Karpas-422 (cell line): ENCODE results near the gene ACSS1. TPM values are rescaled to one million over a fixed set of nuclear protein-coding genes. Genes with fewer than 3 reads are reported as not detected.

Experiments used
- DNase-seq: peaks from one replicate; pipeline ENCODE4 v3.0.0-alpha.2; 2015
- H2AFZ ChIP-seq: fragments of 200-600 bp; sonication (generic); 2 replicates; pipeline ENCODE4 v1.6.1; 2014; ENCODE audit warnings: antibody characterized with exemption, low read length, mixed read lengths
- H3K27ac ChIP-seq: fragments of 200-600 bp; sonication (generic); 2 replicates; pipeline ENCODE4 v1.5.1; 2014; ENCODE audit warnings: mild to moderate bottlenecking, low read length, moderate library complexity
- H3K27me3 ChIP-seq: fragments of 200-600 bp; sonication (generic); 2 replicates; pipeline ENCODE4 v1.6.1; 2014; ENCODE audit warnings: low read length, mixed read lengths
- H3K36me3 ChIP-seq: fragments of 200-600 bp; sonication (generic); 2 replicates; pipeline ENCODE4 v1.6.1; 2014; ENCODE audit warnings: low read length, mixed read lengths; ENCODE audit not compliant: insufficient read depth
- H3K4me1 ChIP-seq: fragments of 200-600 bp; sonication (generic); 2 replicates; pipeline ENCODE4 v1.6.1; 2014; ENCODE audit warnings: mild to moderate bottlenecking, low read length, mixed read lengths
- H3K4me2 ChIP-seq: fragments of 200-600 bp; sonication (generic); 2 replicates; pipeline ENCODE4 v1.6.1; 2014; ENCODE audit warnings: low read length, low read depth, mild to moderate bottlenecking; ENCODE audit not compliant: poor library complexity, severe bottlenecking
- H3K4me3 ChIP-seq: fragments of 200-600 bp; sonication (generic); 2 replicates; pipeline ENCODE4 v1.5.1; 2014; ENCODE audit warnings: mild to moderate bottlenecking, antibody characterized with exemption, low read length, mixed read lengths
- H3K79me2 ChIP-seq: fragments of 200-600 bp; sonication (generic); 2 replicates; pipeline ENCODE4 v1.6.1; 2014; ENCODE audit warnings: mild to moderate bottlenecking, low read length, mixed read lengths
- H3K9ac ChIP-seq: fragments of 200-600 bp; sonication (generic); 2 replicates; pipeline ENCODE4 v1.6.0; 2014; ENCODE audit warnings: low read length
- H3K9me2 ChIP-seq: fragments of 200-600 bp; sonication (generic), shearing (Covaris generic); replicated peaks from 2 replicates; pipeline ENCODE4 v1.6.0; 2014; ENCODE audit warnings: mild to moderate bottlenecking, low read length, moderate library complexity; ENCODE audit not compliant: insufficient read depth
- H3K9me3 ChIP-seq: fragments of 300-700, 200-600 bp; sonication (generic); 2 replicates; pipeline ENCODE4 v1.6.1; 2014; ENCODE audit warnings: low read length, mixed read lengths
- H4K20me1 ChIP-seq: fragments of 200-600 bp; sonication (generic); 2 replicates; pipeline ENCODE4 v1.6.1; 2014; ENCODE audit warnings: mild to moderate bottlenecking, antibody characterized with exemption, low read length, low read depth; ENCODE audit not compliant: insufficient read depth
- total RNA-seq: library from RNA; depleted of rRNA; stranded (reverse); fragments of >200 nt; shearing (Covaris generic); gene quantifications from 2 replicates; pipeline ENCODE4 v1.2.3, GENCODE V29; 2014; ENCODE audit warnings: low replicate concordance

ACSS1 gene
- total RNA-seq, 1 experiment from 2014 or later: 2.3 TPM

DNA sequence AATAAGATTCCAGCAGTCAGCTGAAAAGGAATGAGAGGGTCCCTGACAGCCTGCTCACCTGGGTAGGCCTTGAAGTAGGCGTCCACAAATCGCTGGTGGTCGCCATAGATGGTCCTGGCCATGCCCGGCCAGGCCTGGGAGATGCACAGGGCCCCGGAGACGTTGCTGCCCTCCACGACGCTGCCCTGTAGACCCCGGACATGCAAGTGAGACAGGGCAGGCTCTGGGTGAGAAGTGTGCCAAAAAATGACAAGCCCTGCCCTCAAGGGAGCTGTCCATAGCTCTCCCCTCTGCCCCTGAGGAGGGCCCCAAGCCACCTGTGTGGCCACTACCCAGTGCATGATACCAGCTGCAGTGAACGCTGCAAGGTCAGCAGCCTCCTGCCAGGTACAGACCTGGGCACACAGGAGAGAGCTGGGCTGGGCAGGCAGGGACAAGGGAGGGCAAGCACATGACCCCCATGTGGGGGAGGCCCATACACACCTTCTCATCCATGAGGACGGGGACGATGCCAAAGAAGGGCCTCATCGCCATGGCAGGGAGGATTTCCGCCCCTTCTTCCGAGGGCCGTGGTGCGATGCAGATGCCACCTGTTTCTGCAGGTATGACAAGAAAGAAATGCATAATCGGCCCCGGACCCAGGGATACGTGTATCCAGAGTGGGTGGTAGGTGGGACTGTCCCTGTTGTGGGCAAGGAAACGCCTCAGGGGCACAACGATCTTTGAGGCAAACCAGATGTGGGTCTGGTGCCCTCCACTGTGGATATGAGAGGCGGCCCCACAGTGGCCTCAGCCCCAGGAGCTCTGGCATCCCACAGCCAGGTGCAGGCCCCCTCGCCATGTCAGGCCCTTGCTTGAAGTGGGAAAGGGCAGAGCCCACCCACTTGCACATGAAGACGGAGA lies 44.2 kb downstream of the ACSS1 start:
- no peaks in the 10 kb centered on the region for H3K9me3 ChIP-seq
- no peaks in the 10 kb centered on the region for H3K4me1 ChIP-seq
- no peaks in the 10 kb centered on the region for H3K79me2 ChIP-seq
- DNase-seq: no peak
- H3K27ac ChIP-seq: no peak overlapping the region
- H3K4me2 ChIP-seq: no peak overlapping the region
- no peaks in the 10 kb centered on the region for H3K9me2 ChIP-seq
- no peak overlapping the region for H2AFZ ChIP-seq
- no peak overlapping the region for H3K4me3 ChIP-seq
- H3K27me3 ChIP-seq: no peaks in the 10 kb centered on the region
- 0 out of 2 replicates have a peak, but pooled peaks cover 3% of the 10 kb centered on the region for H4K20me1 ChIP-seq
- no peak overlapping the region for H3K9ac ChIP-seq
- H3K36me3 ChIP-seq: no peaks in the 10 kb centered on the region

DNA sequence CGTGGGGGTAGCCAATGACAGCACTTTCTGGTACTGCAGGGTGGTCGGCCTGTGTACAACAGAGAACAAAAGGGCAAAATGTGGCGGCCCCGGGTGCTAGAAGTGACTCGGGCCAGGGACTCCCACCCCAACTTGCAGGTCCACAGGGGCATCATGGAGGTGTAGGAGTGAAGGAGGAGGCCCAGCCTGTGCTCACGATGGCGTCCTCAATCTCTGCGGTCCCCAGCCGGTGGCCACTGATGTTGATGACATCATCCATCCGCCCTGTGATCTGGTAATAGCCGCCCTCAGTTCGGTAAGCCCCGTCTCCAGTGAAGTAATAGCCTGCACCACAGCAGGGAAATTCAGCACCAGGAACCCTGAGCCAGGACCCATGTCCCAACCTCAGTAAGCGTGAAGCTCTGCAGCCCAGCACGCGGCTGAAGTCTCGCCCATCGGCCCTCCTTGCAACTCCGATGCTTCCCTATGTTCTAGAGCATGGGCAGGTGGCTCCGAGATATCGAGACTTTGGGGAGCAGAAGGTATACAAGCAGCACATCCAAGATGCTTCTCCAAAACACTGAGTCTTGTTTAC lies 45.2 kb downstream of the ACSS1 start:
- H3K9ac ChIP-seq: no peak overlapping the region
- no peak for DNase-seq
- H3K4me2 ChIP-seq: no peak overlapping the region
- 0 out of 2 replicates have a peak, but pooled peaks cover 3% of the 10 kb centered on the region for H4K20me1 ChIP-seq
- no peak overlapping the region for H3K27ac ChIP-seq
- no peaks in the 10 kb centered on the region for H3K9me2 ChIP-seq
- H3K27me3 ChIP-seq: no peaks in the 10 kb centered on the region
- H3K4me1 ChIP-seq: no peaks in the 10 kb centered on the region
- H2AFZ ChIP-seq: no peak overlapping the region
- no peaks in the 10 kb centered on the region for H3K9me3 ChIP-seq
- no peak overlapping the region for H3K4me3 ChIP-seq
- H3K79me2 ChIP-seq: no peaks in the 10 kb centered on the region
- H3K36me3 ChIP-seq: no peaks in the 10 kb centered on the region

DNA sequence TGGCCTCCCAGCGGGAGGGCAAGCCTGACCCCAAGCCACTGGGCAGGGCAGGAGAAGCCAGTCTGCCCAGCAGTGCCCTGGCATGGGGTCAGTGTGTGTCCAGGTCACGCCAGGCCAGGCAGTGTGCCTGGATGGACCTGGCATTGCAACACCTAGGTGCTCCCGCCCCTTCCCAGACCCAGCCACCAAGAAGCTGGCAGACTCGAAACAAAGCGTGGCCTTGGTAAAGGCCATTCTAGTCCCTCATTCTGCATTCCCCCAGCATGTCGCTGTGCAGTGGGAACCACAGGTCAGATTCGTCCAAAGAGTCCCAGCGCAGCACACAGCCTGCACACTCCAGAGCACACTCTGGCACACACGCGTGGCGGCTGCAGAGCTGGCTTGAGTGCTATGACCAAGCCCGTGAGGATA lies 46.1 kb downstream of the ACSS1 start:
- Histone ChIP-seq H3K9ac (no peak overlapping the region), H3K9me3 (no peaks in the 10 kb centered on the region), H3K27ac (no peak overlapping the region), H3K4me2 (no peak overlapping the region), H3K27me3 (no peaks in the 10 kb centered on the region), H4K20me1 (no peaks in the 10 kb centered on the region), H3K4me1 (no peaks in the 10 kb centered on the region), H3K79me2 (no peaks in the 10 kb centered on the region), H2AFZ (no peak overlapping the region), H3K9me2 (no peaks in the 10 kb centered on the region), H3K36me3 (no peaks in the 10 kb centered on the region), H3K4me3 (no peak overlapping the region)
- no peak for DNase-seq

DNA sequence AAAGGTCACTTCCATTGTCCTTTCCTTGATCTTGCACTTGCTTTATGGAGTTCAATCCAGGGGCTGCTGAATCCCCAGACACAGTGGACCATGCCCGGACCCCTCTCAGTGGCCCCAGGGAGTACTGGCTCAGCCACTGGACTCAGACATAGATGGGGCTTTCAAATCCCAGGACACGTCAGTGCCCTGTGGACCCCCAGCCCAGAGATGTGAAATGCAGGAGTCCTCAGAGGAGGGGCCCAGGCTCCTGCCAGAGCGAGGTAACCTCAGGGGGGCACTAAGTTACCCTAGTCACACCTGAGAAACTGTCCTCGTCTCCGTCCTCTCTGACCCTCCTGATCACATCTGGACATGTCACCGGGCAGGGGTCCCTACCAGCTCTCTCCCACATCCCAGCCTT lies 46.7 kb downstream of the ACSS1 start:
- H3K27ac ChIP-seq: no peak overlapping the region
- no peaks in the 10 kb centered on the region for H3K9me2 ChIP-seq
- no peak for DNase-seq
- no peaks in the 10 kb centered on the region for H3K27me3 ChIP-seq
- no peak overlapping the region for H2AFZ ChIP-seq
- H3K9me3 ChIP-seq: no peaks in the 10 kb centered on the region
- no peaks in the 10 kb centered on the region for H4K20me1 ChIP-seq
- H3K4me2 ChIP-seq: no peak overlapping the region
- no peaks in the 10 kb centered on the region for H3K79me2 ChIP-seq
- H3K4me3 ChIP-seq: no peak overlapping the region
- H3K4me1 ChIP-seq: no peaks in the 10 kb centered on the region
- H3K9ac ChIP-seq: no peak overlapping the region
- H3K36me3 ChIP-seq: no peaks in the 10 kb centered on the region

GRCh38 chr20:25009218-25010145 lies 48.5 kb downstream of the ACSS1 start:
- no peaks in the 10 kb centered on the region for H3K27me3 ChIP-seq
- DNase-seq: no peak
- H2AFZ ChIP-seq: no peak overlapping the region
- no peak overlapping the region for H3K27ac ChIP-seq
- no peak overlapping the region for H3K4me2 ChIP-seq
- no peak overlapping the region for H3K9ac ChIP-seq
- no peaks in the 10 kb centered on the region for H3K9me3 ChIP-seq
- H3K36me3 ChIP-seq: no peaks in the 10 kb centered on the region
- no peaks in the 10 kb centered on the region for H3K9me2 ChIP-seq
- H3K4me1 ChIP-seq: no peaks in the 10 kb centered on the region
- H3K4me3 ChIP-seq: no peak overlapping the region
- no peaks in the 10 kb centered on the region for H4K20me1 ChIP-seq
- no peaks in the 10 kb centered on the region for H3K79me2 ChIP-seq

GRCh38 chr20:25008388-25009217 lies 49.3 kb downstream of the ACSS1 start:
- Histone ChIP-seq H3K9me2 (no peaks in the 10 kb centered on the region), H3K4me2 (no peak overlapping the region), H2AFZ (no peak overlapping the region), H3K4me1 (no peaks in the 10 kb centered on the region), H3K27me3 (no peaks in the 10 kb centered on the region), H3K9me3 (no peaks in the 10 kb centered on the region), H4K20me1 (no peaks in the 10 kb centered on the region), H3K27ac (no peak overlapping the region), H3K4me3 (no peak overlapping the region), H3K36me3 (no peaks in the 10 kb centered on the region), H3K9ac (no peak overlapping the region), H3K79me2 (no peaks in the 10 kb centered on the region)
- DNase-seq: no peak

DNA sequence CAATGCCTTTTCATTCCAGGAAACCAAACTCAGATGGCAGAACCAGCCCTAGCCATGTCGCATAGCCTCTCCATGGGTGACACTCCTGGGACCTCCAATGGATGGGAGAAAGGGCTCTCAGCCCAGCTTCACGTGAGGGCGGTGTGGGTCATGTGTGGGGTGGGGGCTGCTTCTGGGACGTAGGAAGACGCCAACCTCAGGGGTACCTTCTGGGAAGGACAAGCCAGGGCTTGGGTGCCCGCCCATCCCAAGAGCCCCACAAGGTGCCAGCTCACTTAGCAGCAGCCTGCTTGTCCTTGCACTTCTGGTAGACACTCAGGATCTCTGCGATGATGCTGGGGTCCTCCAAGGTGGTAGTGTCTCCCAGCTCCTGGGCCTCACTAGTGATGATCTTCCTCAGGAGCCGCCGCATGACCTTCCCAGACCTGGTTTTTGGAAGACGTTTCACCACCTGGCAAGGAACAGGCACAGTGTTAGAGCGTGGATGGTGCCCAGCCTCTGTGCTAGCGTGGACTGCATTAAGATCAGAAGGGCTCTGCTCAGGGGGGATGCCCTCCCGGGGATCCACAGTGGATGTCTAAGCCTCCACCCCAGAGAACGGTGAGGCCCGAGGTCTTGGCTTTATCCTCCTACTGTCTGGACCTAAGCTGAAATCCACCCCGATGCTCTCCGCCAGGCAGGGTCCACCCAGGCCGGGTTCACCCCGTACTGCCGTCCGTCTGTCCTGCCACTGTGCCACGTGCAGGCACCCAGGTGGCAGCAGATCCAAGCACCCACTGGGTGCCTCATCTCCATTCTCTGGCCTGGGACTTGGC lies 50.2 kb downstream of the ACSS1 start:
- Histone ChIP-seq H2AFZ (no peak overlapping the region), H3K27me3 (no peaks in the 10 kb centered on the region), H3K4me2 (no peak overlapping the region), H3K9me2 (no peaks in the 10 kb centered on the region), H3K36me3 (no peaks in the 10 kb centered on the region), H4K20me1 (no peaks in the 10 kb centered on the region), H3K4me1 (no peaks in the 10 kb centered on the region), H3K27ac (no peak overlapping the region), H3K4me3 (no peak overlapping the region), H3K9me3 (no peaks in the 10 kb centered on the region), H3K9ac (no peak overlapping the region), H3K79me2 (no peaks in the 10 kb centered on the region)
- DNase-seq: no peak
